GM19467 (cell line): ENCODE results near the gene GNE.

ENCODE experiments used
- ATAC-seq: cut with Tn5 transposase; IDR thresholded peaks from one replicate; pipeline ENCODE4 v1.9.1; 2021; ENCODE audit warnings: mild to moderate bottlenecking, moderate library complexity; ENCODE audit not compliant: unreplicated experiment

Gene GNE

DNA sequence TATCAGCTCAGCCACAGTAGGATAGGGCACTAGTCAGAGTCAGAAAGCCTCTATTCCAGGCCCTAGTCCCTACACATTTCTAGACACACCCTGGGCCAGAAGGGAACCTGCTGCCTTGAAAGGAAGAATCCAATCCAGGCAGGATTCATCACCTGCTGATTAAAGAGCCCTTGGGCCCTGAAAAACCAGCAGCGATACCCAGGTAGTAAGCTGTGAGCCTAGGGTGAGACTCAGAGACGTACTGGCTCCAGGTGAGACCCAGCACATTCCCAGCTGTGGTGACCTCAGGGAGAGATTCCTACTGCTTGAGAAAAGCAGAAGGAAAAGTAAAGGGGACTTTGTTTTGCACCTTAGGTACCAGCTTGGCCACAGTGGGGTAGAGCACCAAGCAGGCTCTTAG, 84.4 kb downstream of the GNE start:
- no peak for ATAC-seq

DNA sequence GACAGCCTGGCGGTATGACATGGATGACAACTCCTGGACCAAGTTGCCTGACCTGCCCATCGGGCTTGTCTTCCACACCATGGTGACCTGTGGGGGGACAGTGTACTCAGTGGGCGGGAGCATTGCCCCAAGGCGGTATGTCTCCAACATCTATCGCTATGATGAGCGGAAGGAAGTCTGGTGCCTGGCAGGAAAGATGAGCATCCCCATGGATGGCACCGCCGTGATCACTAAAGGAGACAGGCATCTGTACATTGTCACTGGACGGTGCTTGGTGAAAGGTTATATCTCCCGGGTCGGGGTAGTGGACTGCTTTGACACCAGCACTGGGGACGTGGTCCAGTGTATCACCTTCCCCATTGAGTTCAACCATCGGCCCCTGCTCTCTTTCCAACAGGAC, 87.7 kb downstream of the GNE start:
- ATAC-seq: no peak

- ATAC-seq: no peak
These were observed 88.5 kb downstream of the GNE start for GRCh38 chr9:36169708-36170107.

DNA sequence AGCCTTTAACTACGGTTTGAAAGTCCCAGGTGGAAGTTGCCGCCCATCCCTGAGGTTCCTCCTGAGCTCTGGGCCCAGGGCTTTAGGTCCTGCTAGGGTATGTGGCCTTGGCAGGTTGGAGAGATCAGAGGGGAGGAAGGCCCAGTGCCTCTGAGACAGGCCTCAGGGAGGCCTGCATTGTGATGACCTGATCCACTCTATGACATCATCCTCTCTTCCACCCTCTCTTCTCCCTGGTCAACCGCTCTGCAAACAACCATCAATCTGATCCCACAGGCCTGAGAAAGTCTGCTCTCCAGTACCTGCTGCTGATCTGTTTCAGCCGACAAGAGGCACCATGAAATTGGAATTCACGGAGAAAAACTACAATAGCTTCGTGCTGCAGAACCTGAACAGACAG, 89.1 kb downstream of the GNE start, which contains the start of gene CCIN:
Gene CCIN (plus strand): TSS at position 223 of the 400 bp plus-strand sequence. CDS start 115 bp downstream, at position 338.
- ATAC-seq: no peak

- peak; percentile 82 for ATAC-seq
These were observed 91.9 kb downstream of the GNE start for GRCh38 chr9:36166168-36166927.

DNA sequence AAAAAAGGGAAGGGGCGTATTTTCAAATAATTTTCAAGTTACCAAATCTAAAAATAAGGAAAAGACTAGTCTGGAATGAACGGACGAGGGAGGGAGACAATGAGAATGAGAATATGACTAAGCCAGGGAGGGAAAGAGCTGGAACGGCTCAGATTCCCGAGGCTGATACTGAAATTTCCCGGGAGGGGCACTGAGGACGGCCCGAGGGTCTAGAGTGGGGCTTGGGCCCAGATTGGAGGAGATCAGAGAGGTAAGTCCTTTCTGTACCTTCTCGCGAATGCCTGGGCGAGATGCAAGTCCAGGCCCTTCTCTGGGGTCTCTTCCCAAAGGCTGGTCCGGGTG, 92.5 kb downstream of the GNE start:
- no peak for ATAC-seq

DNA sequence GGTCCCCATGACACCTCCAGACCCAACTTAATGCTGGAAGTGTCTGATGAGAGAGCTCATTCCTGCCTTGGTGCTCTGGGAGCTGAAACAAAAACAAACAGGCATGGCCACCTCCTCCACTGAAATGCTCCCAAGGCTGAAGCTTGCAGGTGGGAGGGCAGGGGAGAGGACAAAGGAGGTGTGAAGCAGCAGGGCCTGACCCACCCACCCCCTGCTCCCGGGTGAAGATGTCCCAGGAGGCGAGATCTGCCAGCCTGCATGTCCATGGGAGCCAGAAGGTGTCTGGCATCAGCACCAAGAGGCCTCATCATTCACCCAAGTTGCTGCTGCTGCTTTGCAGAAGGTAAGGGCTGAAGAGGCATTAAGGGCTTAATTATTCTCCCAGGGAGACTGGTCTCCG, 93.3 kb downstream of the GNE start:
- no peak for ATAC-seq
